ENCODE results near the gene TMEM123.

DNA sequence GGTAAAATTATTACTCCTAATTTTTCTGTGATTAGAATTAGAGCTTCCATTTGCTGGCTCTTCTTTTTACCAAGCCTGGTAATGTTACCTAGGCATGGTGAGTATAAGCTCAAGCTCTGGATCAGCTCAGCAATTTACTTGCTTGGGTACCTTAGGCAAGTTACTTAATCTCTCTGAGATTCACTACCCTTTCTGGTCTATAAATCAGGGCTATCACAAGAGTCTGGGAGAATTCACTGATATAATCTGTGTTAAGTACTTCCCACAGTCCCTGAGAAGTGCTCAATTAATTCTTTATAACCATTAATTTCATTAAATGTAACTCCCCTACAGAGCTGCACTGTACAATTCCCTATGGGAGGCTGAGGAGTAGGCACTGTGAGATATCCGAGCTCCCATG is 44.2 kb downstream of the TMEM123 start:
- TF ChIP-seq PRDM15 (CRISPR knock-in tag; IDR thresholded peaks at IDR 0.05) (no peak), MLX (CRISPR knock-in tag; IDR thresholded peaks at IDR 0.05) (no peak), ATF3 (CRISPR knock-in tag; conservative IDR thresholded peaks at IDR 0.05) (no peak), JUN (CRISPR knock-in tag; IDR thresholded peaks at IDR 0.05) (no peak)
- TF ChIP-seq, protein P1, sequence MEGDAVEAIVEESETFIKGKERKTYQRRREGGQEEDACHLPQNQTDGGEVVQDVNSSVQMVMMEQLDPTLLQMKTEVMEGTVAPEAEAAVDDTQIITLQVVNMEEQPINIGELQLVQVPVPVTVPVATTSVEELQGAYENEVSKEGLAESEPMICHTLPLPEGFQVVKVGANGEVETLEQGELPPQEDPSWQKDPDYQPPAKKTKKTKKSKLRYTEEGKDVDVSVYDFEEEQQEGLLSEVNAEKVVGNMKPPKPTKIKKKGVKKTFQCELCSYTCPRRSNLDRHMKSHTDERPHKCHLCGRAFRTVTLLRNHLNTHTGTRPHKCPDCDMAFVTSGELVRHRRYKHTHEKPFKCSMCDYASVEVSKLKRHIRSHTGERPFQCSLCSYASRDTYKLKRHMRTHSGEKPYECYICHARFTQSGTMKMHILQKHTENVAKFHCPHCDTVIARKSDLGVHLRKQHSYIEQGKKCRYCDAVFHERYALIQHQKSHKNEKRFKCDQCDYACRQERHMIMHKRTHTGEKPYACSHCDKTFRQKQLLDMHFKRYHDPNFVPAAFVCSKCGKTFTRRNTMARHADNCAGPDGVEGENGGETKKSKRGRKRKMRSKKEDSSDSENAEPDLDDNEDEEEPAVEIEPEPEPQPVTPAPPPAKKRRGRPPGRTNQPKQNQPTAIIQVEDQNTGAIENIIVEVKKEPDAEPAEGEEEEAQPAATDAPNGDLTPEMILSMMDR (IDR thresholded peaks at IDR 0.05): no peak
- TF ChIP-seq, protein P2, sequence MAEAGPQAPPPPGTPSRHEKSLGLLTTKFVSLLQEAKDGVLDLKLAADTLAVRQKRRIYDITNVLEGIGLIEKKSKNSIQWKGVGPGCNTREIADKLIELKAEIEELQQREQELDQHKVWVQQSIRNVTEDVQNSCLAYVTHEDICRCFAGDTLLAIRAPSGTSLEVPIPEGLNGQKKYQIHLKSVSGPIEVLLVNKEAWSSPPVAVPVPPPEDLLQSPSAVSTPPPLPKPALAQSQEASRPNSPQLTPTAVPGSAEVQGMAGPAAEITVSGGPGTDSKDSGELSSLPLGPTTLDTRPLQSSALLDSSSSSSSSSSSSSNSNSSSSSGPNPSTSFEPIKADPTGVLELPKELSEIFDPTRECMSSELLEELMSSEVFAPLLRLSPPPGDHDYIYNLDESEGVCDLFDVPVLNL (CRISPR knock-in tag; IDR thresholded peaks at IDR 0.05; ENCODE audit: borderline replicate concordance, low read depth): no peak
